Lung (tissue), 12 donors: ENCODE measurements around the gene STMND1. TPM values are rescaled to one million over a fixed set of nuclear protein-coding genes. Genes with fewer than 3 reads are reported as not detected.

ENCODE experiments used
- ATAC-seq: fragments of 200-7000 bp; cut with Tn5 transposase; one replicate; pipeline ENCODE4 v1.9.1; 2020; ENCODE audit warnings: moderate number of reproducible peaks; ENCODE audit not compliant: insufficient read depth, low FRiP score
- DNase-seq, 3 donors: peaks; one replicate each; pipeline ENCODE4 v3.0.0-alpha.2; 2013 to 2017
- H3K27ac ChIP-seq, 2 donors: one replicate each; pipeline ENCODE4 v1.5.1; 2013; ENCODE audit warnings: mild to moderate bottlenecking in 2 of 2, moderate library complexity in 2 of 2, control low read depth in 1 of 2, inconsistent platforms in 1 of 2, low read depth in 1 of 2, low read length in 1 of 2
- H3K27me3 ChIP-seq, 3 donors: one replicate each; pipeline ENCODE4 v1.5.1; 2013; ENCODE audit warnings: low read length in 2 of 3; ENCODE audit not compliant: control insufficient read depth in 3 of 3, insufficient read depth in 3 of 3
- H3K36me3 ChIP-seq, 4 donors: one replicate each; pipeline ENCODE4 v1.5.1; 2013; ENCODE audit warnings: low read length in 4 of 4, mild to moderate bottlenecking in 1 of 4, moderate library complexity in 1 of 4; ENCODE audit not compliant: control insufficient read depth in 4 of 4, insufficient read depth in 4 of 4
- H3K4me1 ChIP-seq, 5 donors: one replicate each; pipeline ENCODE4 v1.5.1; 2013; ENCODE audit warnings: low read length in 5 of 5, mild to moderate bottlenecking in 2 of 5, moderate library complexity in 1 of 5; ENCODE audit not compliant: control insufficient read depth in 5 of 5, insufficient read depth in 5 of 5
- H3K4me3 ChIP-seq: one replicate; pipeline ENCODE4 v1.5.1; 2013; ENCODE audit warnings: mild to moderate bottlenecking, control low read depth, moderate library complexity
- H3K9ac ChIP-seq, 2 donors: one replicate each; pipeline ENCODE4 v1.5.1; 2013; ENCODE audit warnings: low read length in 2 of 2, control low read depth in 1 of 2; ENCODE audit not compliant: insufficient read depth in 1 of 2
- H3K9me3 ChIP-seq, 4 donors: one replicate each; pipeline ENCODE4 v1.5.1; 2013; ENCODE audit warnings: low read length in 3 of 4, mild to moderate bottlenecking in 1 of 4, moderate library complexity in 1 of 4; ENCODE audit not compliant: control insufficient read depth in 4 of 4, insufficient read depth in 3 of 4
- CTCF ChIP-seq: IDR thresholded peaks from 2 replicates; pipeline ENCODE4 v1.5.1; 2012; ENCODE audit warnings: mild to moderate bottlenecking; ENCODE audit errors: control extremely low read depth, extremely low read depth
- WGBS, 2 donors: extraction: QIAGEN DNeasy Blood & Tissue Kit; methylation state at CpG; one replicate each; pipeline ENCODE4 v1.1.7; 2013; 5-methylcytosine and 5-hydroxymethylcytosine counted together
- polyA plus RNA-seq, 2 donors: library from polyadenylated mRNA; stranded (reverse); fragments of 200-250 nt; gene quantifications; one replicate each; pipeline ENCODE4 v1.2.1, GENCODE V29; 2013
- total RNA-seq, 2 donors: library from RNA; depleted of rRNA in 1 of 2; stranded (reverse); fragments of >200 nt in 1 of 2; gene quantifications; one replicate each; pipeline ENCODE4 v1.2.1, GENCODE V29; 2014 to 2021
- donor health status: control.
- donor health status: control.
- donor health status: Bipolar disorder and iron deficiency.
- donor health status: healthy.
- donor health status: DM: yes; HTN: yes; CAD: no.

STMND1 gene
- total and polyA plus RNA-seq, 4 donors: 4.6 to 11.0 (median 8.3) TPM

GRCh38 chr6:17058550-17058949, 43.3 kb upstream of the STMND1 start:
- no peak overlapping the region for H3K4me3 ChIP-seq
- H3K9ac ChIP-seq: no peak overlapping the region
- DNase-seq (no peak), ATAC-seq (no peak)
- H3K27ac ChIP-seq: no peak overlapping the region
- peaks cover 0 to 3% (median 0%) of the 10 kb centered on the region in 4 donors for H3K9me3 ChIP-seq
- WGBS, 2 donors: 84 to 92% methylated on average over 2 of the region's 2 CpGs
- no peaks in the 10 kb centered on the region for H3K36me3 ChIP-seq
- no peaks in the 10 kb centered on the region for H3K27me3 ChIP-seq
- no peaks in the 10 kb centered on the region for H3K4me1 ChIP-seq
- TF ChIP-seq CTCF: no peak

DNA sequence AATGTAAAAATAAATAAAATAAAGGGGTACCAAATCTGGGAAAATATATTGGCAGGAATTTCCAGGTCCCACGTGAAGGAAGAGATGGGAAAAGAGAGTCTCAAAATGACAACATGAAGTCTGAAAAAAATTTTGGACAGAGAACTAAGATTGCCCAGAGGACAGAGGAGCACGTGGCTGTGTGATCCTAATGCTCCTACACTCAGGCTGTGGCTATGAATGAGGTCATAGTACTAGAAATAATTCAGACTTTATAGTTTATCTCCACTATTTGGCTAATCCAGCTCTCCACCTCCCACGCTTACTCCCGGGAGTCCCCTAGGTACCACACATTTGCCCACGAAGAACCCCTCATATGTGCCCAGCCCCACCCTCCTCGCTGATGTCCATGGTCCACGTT, 42.8 kb upstream of the STMND1 start:
- no peak overlapping the region for H3K4me3 ChIP-seq
- H3K9me3 ChIP-seq: peaks cover 0 to 3% (median 0%) of the 10 kb centered on the region in 4 donors
- 86 to 91% methylated on average over 7 of the region's 7 CpGs for WGBS, 2 donors
- no peaks in the 10 kb centered on the region for H3K27me3 ChIP-seq
- ATAC-seq: no peak
- TF ChIP-seq CTCF: no peak
- no peak for DNase-seq
- no peak overlapping the region for H3K27ac ChIP-seq
- no peaks in the 10 kb centered on the region for H3K36me3 ChIP-seq
- no peaks in the 10 kb centered on the region for H3K4me1 ChIP-seq
- no peak overlapping the region for H3K9ac ChIP-seq

DNA sequence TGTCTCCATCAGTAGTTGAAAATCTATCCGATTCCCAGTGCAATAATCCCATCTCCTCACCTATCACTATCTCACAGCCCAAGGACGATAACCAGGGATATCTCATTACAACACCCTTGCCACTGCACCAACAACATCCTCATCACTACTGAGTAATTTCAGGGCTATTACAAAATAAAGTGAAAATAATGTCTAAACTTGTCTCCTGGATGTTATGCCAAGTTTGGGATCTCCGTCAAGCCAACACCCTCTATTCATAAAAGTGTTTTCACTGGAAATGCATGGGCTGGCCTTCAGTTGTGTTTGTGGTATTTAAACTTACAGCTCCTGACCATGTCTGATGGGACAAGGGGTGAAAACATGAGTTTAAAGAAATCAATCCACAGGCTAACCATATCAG, 42.0 kb upstream of the STMND1 start:
- no peak for TF ChIP-seq CTCF
- no peaks in the 10 kb centered on the region for H3K4me1 ChIP-seq
- H3K9me3 ChIP-seq: peaks cover 0 to under 1% (median 0%) of the 10 kb centered on the region in 4 donors
- H3K27me3 ChIP-seq: no peaks in the 10 kb centered on the region
- WGBS, 2 donors: 86 to 93% methylated on average over 3 of the region's 3 CpGs
- ATAC-seq (no peak), DNase-seq (no peak)
- no peaks in the 10 kb centered on the region for H3K36me3 ChIP-seq
- H3K27ac ChIP-seq: no peak overlapping the region
- no peak overlapping the region for H3K9ac ChIP-seq
- no peak overlapping the region for H3K4me3 ChIP-seq

- WGBS, 2 donors: 85 to 89% methylated on average over 2 of the region's 2 CpGs
- no peak overlapping the region for H3K4me3 ChIP-seq
Measured at GRCh38 chr6:17061097-17061496, 40.8 kb upstream of the STMND1 start.

More at GRCh38 chr6:17061097-17061496, 40.8 kb upstream of the STMND1 start:
- Histone ChIP-seq H3K36me3 (no peaks in the 10 kb centered on the region), H3K27ac (no peak overlapping the region), H3K9ac (no peak overlapping the region), H3K4me1 (no peaks in the 10 kb centered on the region), H3K27me3 (no peaks in the 10 kb centered on the region), H3K9me3 (no peaks in the 10 kb centered on the region)
- no peak for TF ChIP-seq CTCF
- ATAC-seq (no peak), DNase-seq (no peak)
